Suprapubic skin (tissue), 4 donors: Measurements from ENCODE around the gene IL19. TPM values are rescaled to one million over a fixed set of nuclear protein-coding genes. Genes with fewer than 3 reads are reported as not detected.

Experiments
- DNase-seq, 2 donors: peaks; one replicate each; pipeline ENCODE4 v3.0.0-alpha.2; 2019; ENCODE audit warnings: low spot score in 2 of 2
- H3K27ac ChIP-seq: fragments of 200-600 bp; sonication (generic); one replicate; pipeline ENCODE4 v1.5.1; 2019
- H3K27me3 ChIP-seq: fragments of 200-600 bp; sonication (generic); one replicate; pipeline ENCODE4 v1.5.1; 2019
- H3K36me3 ChIP-seq: fragments of 200-600 bp; sonication (generic); one replicate; pipeline ENCODE4 v1.5.1; 2019
- H3K4me1 ChIP-seq: fragments of 200-600 bp; sonication (generic); one replicate; pipeline ENCODE4 v1.5.1; 2019
- H3K4me3 ChIP-seq: fragments of 200-600 bp; sonication (generic); one replicate; pipeline ENCODE4 v1.5.1; 2019; ENCODE audit warnings: mild to moderate bottlenecking
- H3K9me3 ChIP-seq: fragments of 200-600 bp; sonication (generic); one replicate; pipeline ENCODE4 v1.5.1; 2019
- EP300 ChIP-seq: sonication (generic); formaldehyde crosslinking; IDR thresholded peaks from one replicate; pipeline ENCODE4 v1.6.1; 2017; ENCODE audit warnings: antibody characterized with exemption
- POLR2A ChIP-seq, 2 donors: fragments of 450-650 bp; IDR thresholded peaks; one replicate each; pipeline ENCODE4 v1.6.1; 2017; ENCODE audit warnings: antibody characterized with exemption in 2 of 2, mild to moderate bottlenecking in 2 of 2, moderate library complexity in 2 of 2
- POLR2AphosphoS5 ChIP-seq, 3 donors: sonication (generic); formaldehyde crosslinking; IDR thresholded peaks; one replicate each; pipeline ENCODE4 v1.6.1; 2017; ENCODE audit warnings: antibody characterized with exemption in 3 of 3
- WGBS: methylation state at CpG from one replicate; pipeline ENCODE4 v1.1.5; 2018; 5-methylcytosine and 5-hydroxymethylcytosine counted together
- total RNA-seq, 4 donors: library from RNA; depleted of rRNA; stranded (reverse); fragments of >200 nt; gene quantifications; one replicate each; pipeline ENCODE4 v1.1.0, GENCODE V29; 2016
- TF ChIP-seq, protein P1 (sequence below), 2 donors: fragments of 200-600 bp in 1 of 2; fragments of 450-650 bp in 1 of 2; sonication (generic) in 1 of 2; IDR thresholded peaks; one replicate each; pipeline ENCODE4 v1.5.1; 2016 to 2019; ENCODE audit warnings: antibody characterized with exemption in 2 of 2, mild to moderate bottlenecking in 1 of 2, moderate library complexity in 1 of 2

IL19 gene
- total RNA-seq, 4 donors from 2014 or later: not detected

DNA sequence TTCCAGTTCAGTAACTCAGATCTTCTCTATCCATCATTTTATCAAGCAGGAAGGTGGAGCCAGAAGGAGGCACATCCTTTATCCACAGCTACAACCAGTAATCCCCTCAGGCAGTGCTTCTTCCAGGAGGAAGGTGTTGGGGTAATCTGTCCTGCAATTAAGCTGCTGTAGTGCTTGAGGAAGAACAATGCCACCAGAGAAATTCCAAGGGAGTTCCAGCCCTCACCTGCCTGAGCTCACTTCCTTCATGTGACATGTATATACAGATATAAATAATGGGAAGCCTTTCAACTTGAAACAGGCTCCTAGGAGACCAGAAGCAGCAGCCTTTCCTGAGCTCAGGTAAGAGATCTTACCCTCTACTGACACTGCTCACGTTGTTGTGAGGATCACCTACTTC, 92.7 kb downstream of the IL19 start:
- no peak overlapping the region for H3K4me3 ChIP-seq
- H3K36me3 ChIP-seq: no peaks in the 10 kb centered on the region
- no peak overlapping the region for H3K27ac ChIP-seq
- H3K27me3 ChIP-seq: peaks cover 14% of the 10 kb centered on the region
- TF ChIP-seq EP300 (no peak), POLR2AphosphoS5 (IDR thresholded peaks at IDR 0.05) (no peak), POLR2A (IDR thresholded peaks at IDR 0.05) (no peak)
- TF ChIP-seq, protein P1, sequence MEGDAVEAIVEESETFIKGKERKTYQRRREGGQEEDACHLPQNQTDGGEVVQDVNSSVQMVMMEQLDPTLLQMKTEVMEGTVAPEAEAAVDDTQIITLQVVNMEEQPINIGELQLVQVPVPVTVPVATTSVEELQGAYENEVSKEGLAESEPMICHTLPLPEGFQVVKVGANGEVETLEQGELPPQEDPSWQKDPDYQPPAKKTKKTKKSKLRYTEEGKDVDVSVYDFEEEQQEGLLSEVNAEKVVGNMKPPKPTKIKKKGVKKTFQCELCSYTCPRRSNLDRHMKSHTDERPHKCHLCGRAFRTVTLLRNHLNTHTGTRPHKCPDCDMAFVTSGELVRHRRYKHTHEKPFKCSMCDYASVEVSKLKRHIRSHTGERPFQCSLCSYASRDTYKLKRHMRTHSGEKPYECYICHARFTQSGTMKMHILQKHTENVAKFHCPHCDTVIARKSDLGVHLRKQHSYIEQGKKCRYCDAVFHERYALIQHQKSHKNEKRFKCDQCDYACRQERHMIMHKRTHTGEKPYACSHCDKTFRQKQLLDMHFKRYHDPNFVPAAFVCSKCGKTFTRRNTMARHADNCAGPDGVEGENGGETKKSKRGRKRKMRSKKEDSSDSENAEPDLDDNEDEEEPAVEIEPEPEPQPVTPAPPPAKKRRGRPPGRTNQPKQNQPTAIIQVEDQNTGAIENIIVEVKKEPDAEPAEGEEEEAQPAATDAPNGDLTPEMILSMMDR (IDR thresholded peaks at IDR 0.05): no peak
- WGBS: 43% methylated on average over 1 of the region's 1 CpG
- no peaks in the 10 kb centered on the region for H3K9me3 ChIP-seq
- H3K4me1 ChIP-seq: peaks cover 10% of the 10 kb centered on the region
- DNase-seq: no peak

- Histone ChIP-seq H3K27ac (no peak within 1 kb of the TSS), H3K4me3 (no peak within 1 kb of the TSS), H3K4me1 (peaks cover 10% of the 10 kb centered on the region), H3K36me3 (no peaks in the 10 kb centered on the region), H3K9me3 (no peaks in the 10 kb centered on the region), H3K27me3 (peaks cover 18% of the 10 kb centered on the region)
- no peak for TF ChIP-seq POLR2AphosphoS5 (IDR thresholded peaks at IDR 0.05)
- TF ChIP-seq, protein P1 (IDR thresholded peaks at IDR 0.05): peak; percentile 71 to 88
- 35% methylated on average over 19 of the region's 19 CpGs for WGBS
- DNase-seq: peak; percentile 84
Observed at GRCh38 chr1:206864939-206865671, 94.5 kb downstream of the IL19 start, which contains the start of gene IL20. IL20 (plus strand) TSS chr1:206865623; CDS start chr1:206865853, 230 bp downstream.

DNA sequence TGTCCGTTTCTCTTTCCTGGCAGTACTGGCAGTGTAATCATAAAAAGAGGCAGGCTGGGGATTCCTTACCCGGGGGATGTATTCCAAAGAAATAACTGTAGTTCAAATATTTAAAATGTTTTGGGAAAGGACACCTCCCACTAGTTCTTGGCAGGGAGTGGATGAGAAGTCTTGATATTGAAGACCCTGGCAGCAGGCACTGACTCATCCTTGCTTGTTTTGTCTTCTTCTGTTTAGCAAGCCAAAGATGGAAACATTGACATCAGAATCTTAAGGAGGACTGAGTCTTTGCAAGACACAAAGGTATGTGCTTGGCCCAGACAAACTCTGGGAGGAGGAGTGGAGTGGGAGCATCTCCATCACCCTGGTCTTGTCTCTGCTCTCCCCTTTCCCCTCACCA, 95.5 kb downstream of the IL19 start:
- WGBS: 42% methylated on average over 2 of the region's 2 CpGs
- TF ChIP-seq, protein P1 (IDR thresholded peaks at IDR 0.05): no peak
- TF ChIP-seq EP300 (no peak), POLR2A (IDR thresholded peaks at IDR 0.05) (no peak), POLR2AphosphoS5 (IDR thresholded peaks at IDR 0.05) (no peak)
- no peak for DNase-seq
- Histone ChIP-seq H3K9me3 (no peaks in the 10 kb centered on the region), H3K4me1 (peaks cover 10% of the 10 kb centered on the region), H3K27ac (no peak overlapping the region), H3K4me3 (no peak overlapping the region), H3K36me3 (no peaks in the 10 kb centered on the region), H3K27me3 (peaks cover 15% of the 10 kb centered on the region)

- TF ChIP-seq, protein P1 (IDR thresholded peaks at IDR 0.05): no peak
- Histone ChIP-seq H3K9me3 (no peaks in the 10 kb centered on the region), H3K4me3 (no peak overlapping the region), H3K36me3 (no peaks in the 10 kb centered on the region), H3K27ac (no peak overlapping the region), H3K4me1 (peaks cover 10% of the 10 kb centered on the region), H3K27me3 (peaks cover 8% of the 10 kb centered on the region)
- no peak for DNase-seq
- 50% methylated on average over 1 of the region's 1 CpG for WGBS
Observed at GRCh38 chr1:206867239-206867638, 96.7 kb downstream of the IL19 start.

GRCh38 chr1:206867716-206868115, 97.1 kb downstream of the IL19 start:
- Histone ChIP-seq H3K27ac (no peak overlapping the region), H3K4me3 (no peak overlapping the region), H3K9me3 (no peaks in the 10 kb centered on the region), H3K4me1 (peaks cover 10% of the 10 kb centered on the region), H3K27me3 (peaks cover 8% of the 10 kb centered on the region), H3K36me3 (no peaks in the 10 kb centered on the region)
- no peak for DNase-seq
- TF ChIP-seq POLR2A (IDR thresholded peaks at IDR 0.05) (no peak), EP300 (no peak), POLR2AphosphoS5 (IDR thresholded peaks at IDR 0.05) (no peak)
- TF ChIP-seq, protein P1 (IDR thresholded peaks at IDR 0.05): no peak
